RWPE1 (cell line): Measurements from ENCODE around the gene WDFY2.
A peak's percentile ranks its signal among the peaks of the same experiment; 100 is the strongest.

Experiments
- CTCF ChIA-PET: fragments of 350-600 bp; sonication (Branson Sonifier 250); formaldehyde crosslinking; extraction: SDS; loops from one replicate; lab custom pipeline; 2021; lab: Yijun Ruan, JAX
- POLR2A ChIA-PET: fragments of 400-600 bp; formaldehyde crosslinking; extraction: SDS; loops from one replicate; lab custom pipeline; 2020; ENCODE audit warnings: antibody characterized with exemption; ENCODE audit not compliant: low non-redundant PET; lab: Yijun Ruan, JAX
- DNase-seq: peaks from one replicate; pipeline ENCODE4 v3.0.0; 2012; ENCODE audit warnings: low spot score
- H3K27ac ChIP-seq: fragments of 450-650 bp; 2 replicates; pipeline ENCODE4 v1.5.1; 2017
- CTCF ChIP-seq: fragments of 450-650 bp; conservative IDR thresholded peaks from 2 replicates; pipeline ENCODE4 v1.5.1; 2017; ENCODE audit warnings: low read depth, mild to moderate bottlenecking

The WDFY2 gene

DNA sequence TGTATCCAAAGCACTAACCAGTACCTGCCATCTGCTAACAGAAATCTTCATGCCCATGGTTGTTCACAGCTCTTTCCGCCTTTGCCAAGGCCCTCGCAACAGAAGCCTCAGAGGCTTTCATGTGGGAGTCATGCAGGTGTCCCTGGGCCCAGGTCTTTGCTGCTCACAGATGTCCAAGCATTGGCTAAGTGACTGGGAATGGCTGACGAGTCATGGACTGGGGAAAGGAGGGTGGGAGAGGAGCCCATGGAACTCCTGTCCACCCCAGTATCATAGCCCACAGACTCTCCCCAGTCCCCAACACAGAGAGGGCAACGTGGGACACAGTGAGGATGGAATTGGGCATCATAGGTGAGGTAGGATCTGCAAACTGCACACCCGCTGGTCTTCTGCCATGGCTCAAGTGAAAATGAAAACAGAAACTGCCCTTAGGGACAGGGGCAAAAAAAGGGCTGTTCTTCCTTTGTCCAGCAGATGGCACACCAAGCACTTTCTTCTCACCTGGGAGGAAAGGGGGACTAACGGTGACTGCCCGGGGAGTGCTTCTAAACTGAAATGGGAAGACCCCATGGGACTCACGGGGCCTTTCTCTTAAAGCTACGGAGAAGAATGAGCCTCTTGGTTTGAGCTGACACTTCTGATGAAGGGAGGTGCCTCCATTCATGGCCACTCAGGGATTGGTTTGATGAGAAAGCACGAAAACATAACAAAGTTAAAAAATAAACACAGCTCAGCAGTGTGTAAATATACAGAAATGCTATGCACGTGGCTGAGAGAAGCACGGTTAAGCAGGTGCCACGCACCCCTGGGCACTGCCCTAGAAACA, 230.8 kb downstream of the WDFY2 start:
- ChIA-PET CTCF (interaction anchor here (0.6 to 1.6 kb wide), 9 partner anchors 10 to 1830 kb away, joined by 3 to 8 read pairs (median 3); no protein-coding TSS in a partner anchor), POLR2A (no interaction called here)

DNA sequence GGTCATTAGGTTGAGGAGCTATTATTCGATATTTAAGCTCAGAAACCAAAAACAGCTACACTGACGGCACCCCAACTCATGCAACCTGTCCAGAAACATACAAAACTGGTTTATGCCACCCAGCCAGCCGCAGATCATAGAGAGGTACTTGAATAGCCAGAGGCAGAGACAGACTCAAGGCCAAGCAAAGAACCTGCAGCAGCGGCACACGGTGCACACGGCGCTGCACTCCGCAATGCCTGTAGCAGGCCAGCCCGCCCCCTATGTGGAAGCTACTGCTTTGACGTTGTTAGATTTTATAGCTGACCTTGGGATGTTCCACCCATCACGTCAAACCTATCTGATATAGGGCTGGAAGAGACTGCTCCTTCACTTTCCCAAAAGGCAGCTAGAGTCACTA, 231.6 kb downstream of the WDFY2 start:
- TF ChIP-seq CTCF, result no peak

More for the DNA sequence above, 230.8 kb downstream of the WDFY2 start:
- peak; percentile 82 for TF ChIP-seq CTCF
- peak; percentile 73 for DNase-seq
- no peak overlapping the region for H3K27ac ChIP-seq

DNA sequence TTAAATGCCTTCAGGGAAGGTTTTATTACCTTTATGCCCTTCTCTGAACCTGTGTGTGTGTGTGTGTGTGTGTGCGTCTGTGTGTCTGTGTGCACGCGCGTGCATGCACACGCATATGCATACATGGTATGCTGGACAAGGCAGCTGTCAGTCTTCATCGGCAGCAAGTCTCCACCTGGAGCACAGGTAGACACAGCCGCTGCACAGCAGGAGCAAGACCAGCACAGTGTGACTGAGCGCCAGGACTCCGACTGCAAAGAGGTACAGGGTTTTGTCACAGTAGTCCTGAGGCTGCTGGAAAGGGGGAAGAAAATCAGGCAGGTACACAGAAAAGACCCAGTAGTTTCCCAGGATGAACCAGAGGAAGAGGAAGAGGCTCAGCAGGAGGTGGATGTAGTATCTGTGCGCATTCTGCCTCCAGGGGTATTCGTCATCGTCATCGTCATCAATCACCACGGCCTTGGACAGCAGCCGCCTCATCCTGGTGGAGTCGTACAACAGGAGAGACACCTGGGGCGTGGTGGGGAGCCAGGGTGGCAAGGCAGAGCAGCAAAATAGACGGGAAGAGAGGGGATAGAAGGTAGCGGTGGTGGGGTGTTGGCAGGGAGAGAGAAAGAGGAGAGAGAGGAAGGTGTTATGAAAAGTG, 232.5 kb downstream of the WDFY2 start:
- TF ChIP-seq CTCF, result no peak
- ChIA-PET POLR2A (no interaction called here), CTCF (no interaction called here)
- H3K27ac ChIP-seq, result no peak overlapping the region
- DNase-seq, result peak; percentile 39

More for the DNA sequence above, 231.6 kb downstream of the WDFY2 start:
- CTCF ChIA-PET, result interaction anchor here (0.6 to 1.2 kb wide), 7 partner anchors 9 to 356 kb away, joined by 3 to 6 read pairs (median 3); no protein-coding TSS in a partner anchor
- POLR2A ChIA-PET, result no interaction called here
- no peak for DNase-seq
- H3K27ac ChIP-seq, result no peak overlapping the region
